GM19239 (cell line): ENCODE measurements around the gene CACNA1I.

ENCODE experiments used
- DNase-seq: peaks from one replicate; pipeline ENCODE4 v3.0.0; 2011; ENCODE audit warnings: low spot score; ENCODE audit not compliant: insufficient read length
- FAIRE-seq: peaks from 2 replicates; lab custom pipeline; 2011; peaks lifted over from hg19 to GRCh38; lab: Jason Lieb, UNC

The CACNA1I gene

DNA sequence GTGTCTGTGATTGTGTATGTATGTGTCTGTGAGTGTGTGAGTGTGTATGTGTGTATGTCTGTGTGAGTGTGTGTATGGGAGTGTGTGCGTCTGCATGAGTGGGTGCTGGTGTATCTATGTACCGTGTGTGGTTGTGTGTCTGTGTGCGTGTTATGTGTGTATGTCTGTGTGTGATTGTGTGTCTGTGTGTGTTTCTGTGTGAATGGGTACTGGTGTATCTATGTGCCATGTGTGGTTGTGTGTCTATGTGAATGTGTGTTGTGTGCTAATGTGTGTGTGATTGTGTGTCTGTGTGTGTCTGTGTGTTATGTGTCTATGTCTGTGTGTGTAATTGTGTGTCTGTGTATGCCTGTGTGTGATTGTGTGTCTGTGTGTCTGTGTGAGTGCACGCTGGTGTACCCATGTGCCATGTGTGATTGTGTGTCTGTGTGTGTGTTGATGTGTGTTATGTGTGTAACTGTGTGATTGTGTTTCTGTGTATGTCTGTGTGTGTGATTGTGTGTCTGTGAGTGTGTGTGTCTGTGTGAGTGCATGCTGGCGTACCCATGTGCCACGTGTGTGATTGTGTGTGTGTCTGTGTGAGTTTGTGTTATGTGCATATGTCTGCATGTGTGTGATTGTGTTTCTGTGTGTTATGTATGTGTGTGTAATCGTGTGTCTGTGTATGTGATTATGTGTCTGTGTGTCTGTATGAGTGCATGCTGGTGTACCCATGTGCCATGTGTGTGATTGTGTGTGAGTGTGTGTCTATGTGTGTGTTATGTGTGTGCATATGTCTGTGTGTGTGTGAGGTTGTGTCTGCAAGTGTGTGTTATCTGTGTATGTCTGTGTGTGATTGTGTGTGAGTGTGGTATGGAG, 6.8 kb upstream of the CACNA1I start:
- no peak for FAIRE-seq
- DNase-seq: no peak

DNA sequence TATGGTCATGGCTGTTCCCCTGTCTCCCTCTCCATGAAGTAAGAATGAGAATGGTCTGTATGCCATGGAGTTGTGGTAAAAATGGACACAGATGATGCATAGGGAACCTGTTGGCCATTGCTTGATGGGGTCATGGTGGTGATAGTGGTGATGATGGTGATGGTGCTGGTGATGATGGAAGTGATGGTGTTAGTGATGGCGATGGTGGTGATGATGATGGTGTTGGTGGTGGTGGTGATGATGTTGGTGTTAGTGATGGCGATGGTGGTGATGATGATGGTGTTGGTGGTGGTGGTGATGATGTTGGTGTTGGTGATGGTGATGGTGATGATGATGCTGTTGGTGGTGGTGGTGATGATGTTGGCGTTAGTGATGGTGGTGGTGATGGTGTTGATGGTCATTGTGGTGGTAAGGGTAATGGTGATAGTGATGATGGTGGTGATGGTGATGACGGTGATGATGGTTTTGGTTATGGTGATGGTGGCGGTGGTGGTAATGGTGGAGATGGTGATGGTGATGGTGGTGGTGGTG, 5.1 kb upstream of the CACNA1I start:
- DNase-seq (no peak), FAIRE-seq (no peak)

DNA sequence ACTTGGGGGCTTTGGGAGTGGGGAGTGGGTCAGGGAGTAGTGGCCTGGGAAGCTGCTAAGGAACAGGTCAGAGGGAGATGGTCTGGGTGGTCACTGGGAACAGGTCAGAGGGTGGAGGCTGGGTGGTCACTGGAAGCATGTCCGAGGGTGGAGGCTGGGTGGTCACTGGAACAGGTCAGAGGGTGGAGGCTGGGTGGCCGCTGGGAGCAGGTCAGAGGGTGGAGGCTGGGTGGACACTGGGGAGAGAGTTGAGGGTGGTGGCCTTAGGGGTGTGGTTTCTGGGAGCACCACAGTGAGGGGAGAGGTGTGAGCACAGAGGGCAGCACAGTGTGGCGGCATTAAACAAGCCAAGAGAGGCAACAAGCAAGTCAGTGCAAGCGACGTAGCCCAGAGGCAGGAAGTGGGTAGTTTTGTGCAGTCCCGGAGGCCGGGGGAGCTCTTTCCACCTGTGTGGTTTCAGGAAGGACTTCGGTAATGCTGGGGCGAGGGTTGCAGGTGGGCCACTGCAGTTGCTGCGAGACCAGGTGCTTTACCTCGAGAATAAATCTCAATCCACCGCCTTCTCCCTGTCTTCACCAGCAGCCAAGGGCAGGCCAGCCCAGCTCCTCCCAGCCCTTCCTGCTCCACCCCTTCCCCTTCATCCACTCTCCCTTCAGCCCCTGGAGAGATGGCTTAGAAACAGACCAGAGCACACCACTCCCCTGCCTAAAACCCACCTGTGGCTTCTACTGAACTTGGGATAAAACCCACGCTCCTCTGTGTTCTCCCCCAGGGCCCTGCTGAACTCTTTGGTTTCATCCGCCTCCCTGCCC, 3.2 kb upstream of the CACNA1I start:
- no peak for DNase-seq
- no peak for FAIRE-seq

DNA sequence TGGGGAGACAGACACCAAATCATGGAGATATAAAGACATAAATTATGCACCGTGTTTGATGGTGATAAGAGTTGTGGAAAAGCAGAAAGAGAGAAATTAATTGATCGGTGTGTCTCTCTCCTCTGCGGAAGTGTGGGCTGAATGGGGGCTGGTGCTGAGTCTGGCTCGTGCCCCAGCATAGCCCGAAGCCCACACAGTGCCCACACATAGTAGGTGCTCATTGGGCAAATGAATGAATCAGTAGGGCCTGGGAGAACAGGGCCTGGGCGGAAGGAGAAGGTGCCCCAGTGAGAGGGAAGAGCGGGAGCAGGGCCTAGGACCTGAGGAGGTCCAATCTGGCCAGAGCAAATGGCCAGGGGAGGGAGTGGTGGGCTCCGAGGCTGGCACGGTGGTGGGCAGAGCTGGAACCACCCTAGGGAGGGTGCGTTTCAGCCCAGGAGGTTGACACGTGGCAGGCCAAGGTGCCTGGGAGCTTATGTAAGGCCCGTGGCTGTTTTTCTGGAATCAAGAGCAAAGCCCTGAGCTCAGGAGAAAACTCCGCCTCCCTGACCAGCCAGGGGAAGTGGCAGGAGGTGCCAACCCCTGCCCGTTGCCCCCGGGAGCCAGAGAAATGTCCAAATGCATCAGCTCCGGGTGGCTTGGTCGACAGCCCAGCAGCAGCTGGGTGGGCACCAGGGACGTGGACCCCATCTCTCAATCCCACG, 2.1 kb upstream of the CACNA1I start:
- FAIRE-seq (no peak), DNase-seq (no peak)

DNA sequence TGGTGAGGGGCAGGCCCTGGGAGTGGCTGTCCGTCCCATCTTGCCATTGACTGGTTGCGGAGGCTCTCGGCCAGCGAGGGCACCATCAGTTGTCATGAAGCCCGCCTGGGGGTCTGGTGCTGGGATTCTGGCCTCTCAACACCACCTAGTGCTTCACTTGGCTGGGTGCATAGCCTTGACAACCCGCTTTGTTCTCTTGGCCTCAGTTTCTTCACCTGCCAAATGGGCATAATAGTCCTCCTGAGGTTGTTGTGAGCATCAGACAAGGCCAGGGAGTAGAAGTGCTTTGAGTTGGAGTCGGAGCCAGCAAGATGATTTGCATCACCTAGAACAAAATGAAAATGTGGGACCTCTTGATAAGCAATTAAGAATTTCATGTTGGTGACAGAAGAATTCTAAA, 1.5 kb upstream of the CACNA1I start:
- no peak for FAIRE-seq
- DNase-seq: no peak

DNA sequence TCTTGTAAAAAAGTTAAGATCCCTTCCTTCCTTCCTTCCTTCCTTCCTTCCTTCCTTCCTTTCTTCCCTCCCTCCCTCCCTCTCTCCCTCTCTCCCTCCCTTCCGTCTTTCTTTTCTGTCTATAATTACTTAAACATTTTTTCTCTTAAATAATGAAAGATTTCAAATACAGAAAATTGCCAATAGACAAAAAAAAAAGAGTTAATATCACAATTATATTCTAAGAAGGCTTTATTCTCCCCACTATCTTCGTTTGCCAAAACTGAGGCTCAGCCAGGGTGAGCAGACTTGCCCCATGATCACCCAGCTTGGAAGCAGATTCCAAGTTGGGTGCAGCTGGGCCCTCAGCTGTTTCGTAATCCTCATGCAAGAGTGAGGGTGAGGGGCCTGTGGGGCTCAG, 327 bp upstream of the CACNA1I start:
- no peak for FAIRE-seq

DNA sequence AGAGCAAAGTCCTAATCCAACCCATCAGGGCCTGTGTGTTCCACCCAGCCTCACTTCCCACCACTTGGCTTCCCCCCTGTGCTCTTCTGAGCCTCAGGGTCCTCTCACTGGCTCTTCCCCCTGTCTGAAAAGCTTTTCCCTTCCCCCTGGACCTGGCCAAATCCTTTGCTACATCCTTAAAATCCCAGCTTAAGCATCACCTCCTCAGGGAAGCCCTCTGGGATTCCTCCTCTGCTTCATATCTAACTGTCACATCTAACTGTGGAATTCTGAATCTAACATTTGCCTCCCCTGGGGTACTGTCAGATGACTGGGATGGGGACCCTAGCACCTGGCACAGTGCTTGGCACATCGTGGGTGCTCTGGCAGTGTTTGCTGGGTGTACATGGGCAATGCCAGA, 985 bp downstream of the CACNA1I start:
- DNase-seq: no peak
- FAIRE-seq: no peak

More for the DNA sequence above, 327 bp upstream of the CACNA1I start:
- DNase-seq: no peak

DNA sequence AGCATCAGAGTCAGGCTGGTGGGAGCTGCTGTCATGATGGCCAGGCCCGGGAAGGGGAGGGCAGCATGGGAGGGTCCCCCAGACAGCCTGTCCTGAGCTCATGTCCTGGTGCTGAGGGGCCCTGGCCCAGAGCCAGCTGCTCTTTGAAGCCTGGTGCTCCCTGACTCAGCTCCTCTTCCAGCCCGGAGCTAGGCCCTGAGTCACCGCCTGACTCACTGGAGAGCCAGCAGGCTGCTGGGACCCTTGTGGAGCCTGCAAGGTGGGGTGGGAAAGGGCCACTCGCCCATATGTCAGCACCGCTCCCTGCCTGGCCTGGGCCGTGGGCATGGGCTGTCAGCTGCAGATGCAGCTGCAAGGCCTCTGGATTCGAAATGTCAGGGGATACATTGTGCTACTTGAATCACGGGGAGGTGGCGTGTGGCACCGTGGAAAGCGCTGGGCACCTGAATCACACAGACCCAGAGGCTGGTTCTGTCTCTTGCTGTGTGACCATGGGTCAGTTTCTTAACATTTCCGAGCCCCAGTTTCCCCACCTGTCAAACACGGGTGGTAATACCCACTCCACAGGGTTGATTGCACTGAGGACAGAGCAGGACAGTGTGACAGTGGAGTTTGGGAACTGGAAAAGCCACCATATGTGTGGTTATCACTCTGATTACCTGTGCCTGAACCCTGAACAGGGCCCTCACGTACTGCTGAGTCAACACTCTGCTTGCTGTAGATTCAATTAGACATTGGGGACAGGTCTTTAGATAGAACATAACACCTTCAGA, 4.4 kb downstream of the CACNA1I start:
- FAIRE-seq (no peak), DNase-seq (no peak)

DNA sequence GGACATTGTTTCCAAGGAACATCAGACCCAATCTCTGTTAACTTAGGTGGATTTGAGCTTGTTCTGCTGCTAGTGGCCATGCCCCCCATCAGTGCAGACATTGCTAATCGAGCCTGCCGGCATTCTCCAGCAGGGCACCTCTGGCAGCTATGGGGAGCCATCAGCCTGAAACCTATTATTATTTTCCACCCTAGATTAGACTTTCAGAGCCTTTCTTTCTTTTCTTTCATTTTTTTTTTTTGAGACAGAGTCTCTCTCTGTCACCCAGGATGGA, 4.9 kb downstream of the CACNA1I start:
- no peak for FAIRE-seq
- DNase-seq: no peak

DNA sequence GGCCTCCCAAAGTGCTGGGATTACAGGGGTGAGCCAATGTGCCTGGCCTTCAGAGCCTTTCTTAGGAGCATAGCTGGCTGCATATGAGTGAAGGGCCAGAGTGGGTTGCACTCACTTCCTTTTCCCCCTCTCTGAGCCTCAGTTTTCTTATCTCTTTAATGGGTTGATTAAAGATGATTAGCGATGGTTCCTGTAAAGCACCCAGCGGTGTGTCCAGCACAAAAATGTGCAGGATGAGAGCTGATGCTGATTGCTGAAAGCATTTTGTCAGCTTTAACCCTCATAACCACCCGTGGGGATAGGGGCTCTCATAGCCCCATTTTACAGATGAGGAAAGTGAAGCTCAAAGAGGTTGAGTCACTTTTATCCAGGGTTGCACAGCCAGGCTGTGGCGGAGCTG, 5.5 kb downstream of the CACNA1I start:
- FAIRE-seq: no peak
- no peak for DNase-seq

DNA sequence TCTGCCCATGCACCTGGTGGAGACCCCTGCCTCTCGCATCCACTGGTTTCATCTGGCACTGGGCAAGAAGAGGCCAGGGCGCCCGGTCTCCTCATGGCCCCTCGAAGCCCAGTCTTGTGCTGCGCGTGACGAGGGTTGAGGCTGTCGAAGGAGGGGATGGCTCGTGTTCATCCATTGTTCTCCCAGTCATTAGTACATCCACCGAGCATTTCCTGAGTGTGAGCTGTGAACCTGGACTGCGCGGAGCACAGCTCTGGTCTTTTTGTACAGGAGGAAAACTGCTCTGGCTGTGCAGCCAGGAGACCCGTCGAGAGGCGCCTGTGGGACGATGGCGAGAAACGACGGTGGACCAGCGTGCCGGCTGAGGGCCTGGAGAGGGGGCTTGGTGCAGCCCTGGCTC, 6.8 kb downstream of the CACNA1I start:
- DNase-seq (no peak), FAIRE-seq (no peak)

DNA sequence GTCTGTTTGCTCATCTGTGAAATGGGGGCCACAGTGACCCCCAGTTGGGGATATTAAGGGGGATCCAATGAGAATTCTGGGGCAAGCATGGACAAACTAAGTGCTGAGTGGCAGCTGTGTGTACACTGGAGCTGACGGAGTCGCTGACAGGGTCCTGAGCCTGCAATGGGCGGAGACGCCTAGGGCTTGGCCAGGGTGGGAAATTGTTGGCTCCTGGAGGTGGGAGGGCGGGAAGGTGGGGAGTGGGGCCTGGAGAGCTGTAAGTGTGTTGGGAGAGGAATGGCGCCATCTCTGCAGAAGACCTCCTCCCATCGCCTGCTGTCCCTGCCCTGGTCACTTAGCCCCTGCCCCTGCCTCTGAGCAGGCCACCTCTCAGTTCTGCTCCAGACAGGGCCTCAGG, 7.3 kb downstream of the CACNA1I start:
- FAIRE-seq (no peak), DNase-seq (no peak)

DNA sequence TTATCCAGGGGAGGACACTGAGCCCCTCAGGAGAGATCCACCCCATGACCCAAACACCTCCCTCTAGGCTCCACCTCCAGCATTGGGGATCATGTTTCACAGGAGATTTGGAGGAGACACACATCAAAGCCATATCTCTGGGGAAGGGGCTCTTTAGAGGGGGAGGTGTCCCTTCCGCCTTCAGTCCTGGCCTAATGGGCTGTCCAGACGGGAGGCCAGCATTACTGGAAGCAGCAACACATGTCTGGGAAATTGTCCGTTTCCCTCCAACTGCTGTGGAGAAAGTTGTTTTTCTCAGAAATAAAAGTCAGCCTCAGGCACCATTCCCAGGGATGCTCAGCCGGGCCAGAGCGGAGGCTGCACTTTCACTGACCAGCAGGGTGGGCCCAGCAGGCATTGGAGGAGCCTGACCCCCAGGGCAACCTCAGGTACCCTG, 9.5 kb downstream of the CACNA1I start:
- FAIRE-seq (no peak), DNase-seq (no peak)

DNA sequence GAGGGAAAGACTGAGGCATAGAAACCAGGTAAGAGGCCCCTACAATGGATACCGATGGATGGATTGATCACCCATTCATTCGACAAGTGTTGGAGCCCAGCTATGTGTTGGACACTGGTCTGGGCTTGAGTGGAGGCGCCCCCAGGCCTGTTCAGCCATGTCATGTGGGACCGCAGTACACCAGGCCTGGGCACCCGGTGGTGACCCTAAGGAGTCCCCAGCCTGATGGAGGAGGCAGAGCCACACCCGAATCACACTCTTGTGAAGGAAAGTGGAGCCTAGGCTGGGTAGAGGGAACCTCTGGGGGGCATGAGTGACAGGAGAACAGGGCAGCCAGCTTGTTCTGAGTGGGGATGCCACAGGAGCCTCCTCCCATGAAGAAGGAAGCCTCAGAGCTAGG, 10.2 kb downstream of the CACNA1I start:
- DNase-seq: no peak
- FAIRE-seq: no peak

DNA sequence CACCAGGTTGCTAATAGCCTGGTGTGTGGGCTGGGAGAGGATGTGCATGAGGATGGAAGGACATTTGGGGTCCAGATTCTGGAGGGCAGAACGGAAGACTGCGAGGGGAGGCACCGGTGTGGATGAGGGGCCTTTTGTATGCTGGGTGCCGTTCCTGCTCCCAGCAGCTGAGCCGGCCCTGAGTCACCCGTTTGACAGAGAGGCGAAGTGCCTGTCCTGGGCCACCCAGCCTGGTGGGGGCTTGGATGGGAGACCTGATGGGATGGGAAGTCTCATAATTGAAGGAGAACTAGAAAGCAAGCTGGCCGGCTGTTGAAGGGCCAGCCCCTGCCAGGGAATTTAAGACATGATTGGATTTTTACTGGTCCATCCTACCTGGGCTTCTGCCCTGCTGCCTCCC, 10.8 kb downstream of the CACNA1I start:
- no peak for FAIRE-seq
- no peak for DNase-seq

DNA sequence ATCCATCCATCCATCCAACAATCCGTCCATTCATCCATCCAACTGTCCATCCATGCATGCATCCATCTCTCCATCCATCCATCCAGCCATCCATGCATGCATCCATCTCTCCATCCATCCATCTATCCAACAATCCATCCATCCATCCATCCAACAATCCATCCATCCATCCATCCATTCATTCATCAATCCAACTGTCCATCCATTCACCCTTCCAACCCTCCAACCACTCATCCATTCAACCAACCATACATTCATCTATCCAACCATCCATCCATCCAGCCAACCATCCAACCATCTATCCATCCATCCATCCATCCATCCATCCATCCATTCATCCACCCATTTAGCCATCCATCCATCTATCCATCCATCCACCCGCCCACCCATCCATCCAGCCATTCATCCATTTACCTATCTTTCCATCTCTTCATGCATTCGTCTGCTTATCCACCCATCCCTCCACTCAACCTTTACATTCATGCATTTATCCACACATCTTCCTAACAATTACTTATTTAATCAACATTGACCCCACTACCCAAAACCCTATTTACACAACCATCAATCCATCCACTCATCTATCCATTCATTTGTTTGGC, 12.6 kb downstream of the CACNA1I start:
- DNase-seq (no peak), FAIRE-seq (no peak)

DNA sequence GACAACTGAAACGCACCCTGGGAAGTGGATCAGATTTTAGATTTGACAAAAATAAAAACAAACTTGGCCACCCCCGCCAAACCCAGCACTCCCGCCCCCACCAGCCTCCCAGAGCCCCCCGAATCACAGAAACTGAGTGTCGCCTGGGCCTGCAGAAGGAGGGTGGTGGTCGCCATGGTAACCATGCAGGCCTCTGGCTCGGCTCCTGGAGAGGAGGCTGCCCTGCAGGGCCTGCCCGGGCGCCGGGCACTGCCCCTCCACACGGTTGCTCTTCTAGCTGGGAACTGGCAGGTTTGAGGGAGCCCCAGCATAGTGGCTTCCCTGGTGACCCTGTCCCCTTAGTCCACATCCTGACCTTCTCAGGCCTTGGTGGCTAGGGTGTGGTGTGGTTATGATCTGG, 19.3 kb downstream of the CACNA1I start:
- DNase-seq (no peak), FAIRE-seq (no peak)

DNA sequence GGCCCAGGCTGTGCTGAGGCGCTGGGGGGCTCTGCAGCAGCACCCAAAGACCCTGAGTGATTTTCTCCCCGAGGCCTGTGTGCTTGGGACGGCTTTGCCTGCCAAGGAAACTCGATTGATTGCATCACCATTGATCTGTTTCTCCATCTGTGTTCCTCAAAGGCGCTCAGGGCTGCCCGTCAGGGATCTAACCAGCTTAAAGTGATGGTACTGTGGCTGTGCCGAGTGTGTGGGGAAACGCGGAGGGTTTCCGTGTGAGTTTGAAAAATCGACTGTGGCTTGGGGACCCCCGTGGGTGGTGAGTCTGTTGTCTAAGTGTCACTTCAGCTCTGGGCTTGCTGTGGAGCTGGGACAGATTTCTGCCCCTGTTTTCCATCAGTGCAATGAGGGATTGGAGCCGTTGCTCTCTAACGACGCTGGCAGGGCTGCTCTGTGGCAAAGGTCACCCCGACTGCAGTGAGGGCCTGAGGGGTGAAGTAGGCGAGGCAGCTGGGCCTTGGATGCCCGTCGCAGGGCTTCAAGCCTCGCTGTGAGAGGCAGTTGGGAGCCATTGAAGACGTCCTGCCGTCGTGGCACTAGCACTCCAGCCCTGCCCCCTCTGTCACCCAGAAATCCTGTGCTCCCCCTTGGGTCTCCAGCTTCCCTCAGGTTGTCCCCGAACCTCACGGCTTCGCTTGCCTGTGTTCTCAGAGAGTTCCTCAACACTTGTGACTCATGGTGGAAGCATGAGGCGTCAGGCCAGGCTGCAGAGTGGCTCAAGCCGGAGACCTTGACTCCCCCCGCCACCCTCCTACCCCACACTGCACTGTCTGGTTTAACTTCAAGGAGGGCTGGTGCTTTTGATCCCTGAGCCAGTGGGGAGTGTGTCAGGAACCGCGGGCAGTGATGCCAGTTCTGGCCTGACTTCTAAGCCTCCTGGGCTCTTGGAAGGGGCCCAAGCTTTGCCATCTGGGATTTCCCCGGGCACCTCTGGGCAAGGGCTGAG, 21.8 kb downstream of the CACNA1I start:
- no peak for FAIRE-seq

More for the DNA sequence above, 21.8 kb downstream of the CACNA1I start:
- no peak for DNase-seq
